A673 (cell line): ENCODE data around the gene BMF. TPM values are rescaled to one million over a fixed set of nuclear protein-coding genes. Genes with fewer than 3 reads are reported as not detected.

Experiments used
- BruUV-seq: library from RNA; stranded (reverse); fragments of 400-500 nt; replicated peaks from 2 replicates; lab custom pipeline; 2021; lab: Mats Ljungman, UMichigan
- CTCF ChIA-PET: fragments of 300-600 bp; sonication (Branson Sonifier 250); formaldehyde crosslinking; loops from one replicate; lab custom pipeline; 2022; ENCODE audit warnings: antibody characterized with exemption; lab: Charles Lee
- POLR2A ChIA-PET: fragments of 300-600 bp; sonication (Branson Sonifier 250); formaldehyde crosslinking; loops from one replicate; lab custom pipeline; 2022; ENCODE audit warnings: antibody characterized with exemption; ENCODE audit not compliant: low non-redundant PET; lab: Charles Lee
- DNase-seq: peaks from one replicate; pipeline ENCODE4 v3.0.0-alpha.2; 2015; ENCODE audit warnings: low spot score
- H3K27ac ChIP-seq: fragments of 200-600 bp; sonication (generic); 2 replicates; pipeline ENCODE4 v1.5.1; 2016; ENCODE audit warnings: mixed run types, low read depth, mild to moderate bottlenecking, mixed read lengths, antibody characterized with exemption, low read length; ENCODE audit not compliant: poor library complexity, severe bottlenecking
- H3K27me3 ChIP-seq: fragments of 200-600 bp; sonication (generic); replicated peaks from 2 replicates; pipeline ENCODE4 v1.6.1; 2017; ENCODE audit warnings: mixed run types, low read depth, mild to moderate bottlenecking, mixed read lengths, antibody characterized with exemption, low read length; ENCODE audit not compliant: insufficient read depth, poor library complexity
- H3K36me3 ChIP-seq: fragments of 200-600 bp; sonication (generic); 2 replicates; pipeline ENCODE4 v1.6.1; 2016; ENCODE audit warnings: mixed run types, mild to moderate bottlenecking, mixed read lengths, antibody characterized with exemption, low read length; ENCODE audit not compliant: insufficient read depth, poor library complexity, severe bottlenecking
- H3K4me1 ChIP-seq: fragments of 200-600 bp; sonication (generic); 2 replicates; pipeline ENCODE4 v1.6.1; 2017; ENCODE audit warnings: mixed run types, mild to moderate bottlenecking, mixed read lengths, antibody characterized with exemption, low read length; ENCODE audit not compliant: insufficient read depth, poor library complexity, severe bottlenecking
- H3K4me3 ChIP-seq: fragments of 200-600 bp; sonication (generic); 2 replicates; pipeline ENCODE4 v1.5.1; 2016; ENCODE audit warnings: low read depth, mixed run types, mild to moderate bottlenecking, mixed read lengths, low read length; ENCODE audit not compliant: poor library complexity, severe bottlenecking
- H3K9me3 ChIP-seq: fragments of 200-600 bp; sonication (generic); 2 replicates; pipeline ENCODE4 v1.6.1; 2016; ENCODE audit warnings: mixed run types, low read depth, mild to moderate bottlenecking, mixed read lengths, antibody characterized with exemption, low read length; ENCODE audit not compliant: poor library complexity, severe bottlenecking
- CTCF ChIP-seq: fragments of 300-800, 200-600 bp; sonication (generic); conservative IDR thresholded peaks from 2 replicates; pipeline ENCODE4 v1.5.1; 2017; ENCODE audit warnings: low read depth, mild to moderate bottlenecking, antibody characterized with exemption, low read length, moderate library complexity, mixed read lengths
- EZH2 ChIP-seq: fragments of 200-600 bp; sonication (generic); IDR thresholded peaks from 2 replicates; pipeline ENCODE4 v1.6.1; 2017; ENCODE audit warnings: borderline replicate concordance, low read depth, mild to moderate bottlenecking, mixed read lengths, antibody characterized with exemption, low read length; ENCODE audit not compliant: poor library complexity, severe bottlenecking
- intact Hi-C: fragments of 100-400 bp; cut with micrococcal nuclease; formaldehyde crosslinking; loops from one replicate; pipeline ENCODE4 v1.10.0; 2022; ENCODE audit not compliant: unreplicated experiment
- total RNA-seq: library from RNA; stranded (reverse); gene quantifications from 2 replicates; pipeline ENCODE4 v1.2.3, GENCODE V29; 2021

BMF gene
- total RNA-seq, 1 experiment from 2014 or later, result 18.5 TPM

GRCh38 chr15:40040770-40041169 lies 67.9 kb downstream of the BMF start:
- no peak for DNase-seq
- Histone ChIP-seq H3K9me3 (no peaks in the 10 kb centered on the region), H3K36me3 (peaks cover 20% of the 10 kb centered on the region), H3K27ac (peak overlapping the region; percentile 31), H3K4me1 (peaks cover 19% of the 10 kb centered on the region), H3K27me3 (no peaks in the 10 kb centered on the region), H3K4me3 (no peak overlapping the region)
- ChIA-PET POLR2A (no interaction called here), CTCF (no interaction called here)
- TF ChIP-seq CTCF (no peak), EZH2 (no peak)
- intact Hi-C loops, result loop anchor here (10.0 kb wide), 1 partner anchor 384 kb away; no protein-coding TSS in a partner anchor
- no TSS peak for BruUV-seq

- H3K27me3 ChIP-seq, result no peaks in the 10 kb centered on the region
- intact Hi-C loops, result loop anchor here (10.0 kb wide), 1 partner anchor 385 kb away; no protein-coding TSS in a partner anchor
- no TSS peak for BruUV-seq
- TF ChIP-seq CTCF (no peak), EZH2 (no peak)
- no peak for DNase-seq
- H3K4me3 ChIP-seq, result peak overlapping the region; percentile 80
- H3K36me3 ChIP-seq, result peaks cover 25% of the 10 kb centered on the region
- CTCF ChIA-PET, result no interaction called here
- peaks cover 14% of the 10 kb centered on the region for H3K4me1 ChIP-seq
- no peaks in the 10 kb centered on the region for H3K9me3 ChIP-seq
- POLR2A ChIA-PET, result no interaction called here
- peak overlapping the region; percentile 31 for H3K27ac ChIP-seq
These were observed 68.4 kb downstream of the BMF start for GRCh38 chr15:40040293-40040635.

GRCh38 chr15:40038638-40039543 lies 69.8 kb downstream of the BMF start, which contains the start of gene SRP14:
TSS of gene SRP14 (minus strand) at chr15:40039181. CDS start at chr15:40039116, 65 bp downstream.
- Histone ChIP-seq H3K9me3 (no peaks in the 10 kb centered on the region), H3K27ac (peak within 1 kb of the TSS; percentile 92), H3K4me3 (peak within 1 kb of the TSS; percentile 80), H3K4me1 (peaks cover 8% of the 10 kb centered on the region), H3K36me3 (peaks cover 38% of the 10 kb centered on the region), H3K27me3 (no peaks in the 10 kb centered on the region)
- intact Hi-C loops, result loop anchor here (5.0 kb wide), 2 partner anchors 152 to 252 kb away; no protein-coding TSS in a partner anchor
- DNase-seq, result peak; percentile 95
- ChIA-PET POLR2A (no interaction called here), CTCF (interaction anchor here (0.6 to 1.6 kb wide), 2 partner anchors 19 to 105 kb away, joined by 3 to 4 read pairs; partner anchors contain the start of gene EIF2AK4)
- TF ChIP-seq EZH2 (no peak), CTCF (no peak)
- TSS peak; percentile 60 for BruUV-seq
